Activated CD4-positive, alpha-beta T cell treated with anti-CD3 and anti-CD28 coated beads, Interleukin-2, amount 50 U/mL, for 1 hour (primary cell): ENCODE data around the gene RPL15.

Experiments used
- DNase-seq: peaks from one replicate; pipeline ENCODE4 v3.0.0-alpha.2; 2020

The RPL15 gene

DNA sequence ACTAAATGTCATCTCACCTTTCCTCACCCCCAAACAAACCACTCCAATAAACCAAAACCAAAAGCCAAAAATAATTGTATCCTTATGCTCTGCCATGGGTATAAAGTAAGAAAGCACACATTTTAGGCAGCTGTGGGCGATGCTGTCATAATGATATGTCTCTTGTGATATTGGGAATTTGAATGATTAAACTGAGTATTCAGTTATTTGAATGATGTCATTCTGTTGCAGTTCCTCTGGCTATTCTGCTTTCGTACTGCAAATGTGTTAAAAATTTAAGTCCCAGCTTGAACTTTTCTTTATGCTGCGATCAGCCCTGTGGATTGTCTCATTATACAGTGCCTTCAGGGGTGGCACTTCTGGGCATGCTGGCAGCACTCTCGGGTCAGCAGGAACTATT, 17.3 kb downstream of the RPL15 start:
- no peak for DNase-seq

DNA sequence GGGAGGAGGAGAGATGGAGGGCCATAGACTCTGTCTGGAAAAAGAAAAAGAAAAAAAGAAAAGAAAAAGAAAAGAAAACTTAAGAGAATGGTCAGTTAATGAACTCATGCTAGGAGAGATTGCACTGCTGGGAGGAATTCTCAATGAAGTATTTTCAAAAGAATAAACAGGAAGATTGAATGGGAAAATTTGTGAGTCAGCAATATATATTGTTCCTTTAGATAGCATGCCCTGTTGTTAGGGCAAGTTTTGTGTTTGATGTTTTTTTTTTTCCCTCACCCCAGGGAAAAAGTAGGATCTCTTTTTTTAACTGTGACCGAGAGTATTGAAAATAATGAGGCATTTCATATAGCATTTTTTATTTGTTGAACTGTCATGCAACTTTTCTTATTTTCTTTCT, 20.4 kb downstream of the RPL15 start:
- DNase-seq, result no peak

DNA sequence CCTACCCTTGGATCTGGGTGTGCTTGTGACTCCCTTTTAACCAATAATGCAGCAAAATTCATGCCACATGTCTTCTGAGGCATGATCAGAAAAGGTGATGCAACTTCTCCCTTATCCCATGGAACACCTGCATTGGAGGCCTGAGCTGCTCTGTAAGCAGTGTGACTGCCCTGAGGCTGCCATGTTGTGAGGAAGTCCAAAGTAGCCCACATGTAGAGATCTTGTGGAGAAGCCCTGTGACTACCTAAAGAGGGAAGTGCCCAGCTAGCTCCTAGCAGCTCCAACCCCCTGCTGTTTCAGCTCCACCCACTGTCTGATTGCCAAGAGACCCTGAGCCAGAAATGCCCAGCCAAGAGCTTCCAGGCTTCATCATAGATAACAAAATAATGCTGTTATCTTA, 21.8 kb downstream of the RPL15 start:
- DNase-seq, result no peak

DNA sequence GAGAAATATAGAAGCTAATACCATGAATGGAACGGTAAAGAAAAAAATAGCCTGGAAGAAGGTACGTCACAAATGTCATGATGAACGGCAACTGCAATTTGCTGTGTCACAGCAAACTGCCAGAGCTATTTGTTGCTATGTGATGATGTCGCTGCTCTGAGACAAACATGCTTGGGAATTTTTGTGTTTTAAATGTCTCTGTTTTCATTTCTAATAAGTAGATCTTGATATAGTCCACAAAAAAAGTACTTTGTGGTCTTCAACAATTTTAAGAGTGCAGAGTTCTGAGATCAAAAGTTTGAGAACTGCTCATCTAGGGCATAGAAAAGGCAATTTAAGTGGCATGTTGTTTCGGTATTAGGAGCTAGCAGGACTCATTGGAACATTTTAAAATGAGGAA, 23.8 kb downstream of the RPL15 start:
- no peak for DNase-seq

DNA sequence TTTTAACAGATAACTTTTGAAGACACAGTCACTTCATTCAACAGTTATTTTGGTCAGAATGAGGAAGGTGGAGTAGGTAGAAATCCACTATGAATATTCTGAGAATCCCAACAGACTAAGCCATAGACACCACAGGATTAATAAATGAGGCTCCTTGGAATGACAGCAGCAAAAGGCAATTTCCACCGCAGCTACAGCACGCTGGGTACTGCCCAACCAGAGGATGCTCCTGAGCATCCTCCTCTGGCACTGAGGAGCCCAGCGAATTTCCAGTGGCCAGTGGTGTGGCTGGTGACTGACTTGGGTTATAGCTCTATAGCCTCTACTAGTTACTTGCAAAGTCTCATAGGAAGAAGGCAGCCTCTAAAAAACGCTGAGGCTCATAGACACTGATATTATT, 24.5 kb downstream of the RPL15 start:
- no peak for DNase-seq

DNA sequence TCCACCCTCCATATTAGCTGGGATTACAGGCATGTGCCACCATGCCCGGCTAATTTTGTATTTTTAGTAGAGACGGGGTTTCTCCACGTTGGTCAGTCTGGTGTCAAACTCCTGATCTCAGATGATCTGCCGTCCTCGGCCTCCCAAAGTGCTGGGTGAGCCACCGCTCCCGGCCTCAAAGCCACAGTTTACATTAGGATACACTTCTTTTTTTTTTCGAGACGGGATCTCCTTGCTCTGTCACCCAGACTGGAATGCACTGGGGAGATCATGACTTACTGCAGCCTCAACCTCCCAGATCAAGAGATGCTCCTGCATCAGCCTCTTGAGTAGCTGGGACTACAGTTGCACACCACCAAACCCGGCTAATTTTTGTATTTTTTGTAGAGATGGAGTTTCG, 25.6 kb downstream of the RPL15 start:
- no peak for DNase-seq

DNA sequence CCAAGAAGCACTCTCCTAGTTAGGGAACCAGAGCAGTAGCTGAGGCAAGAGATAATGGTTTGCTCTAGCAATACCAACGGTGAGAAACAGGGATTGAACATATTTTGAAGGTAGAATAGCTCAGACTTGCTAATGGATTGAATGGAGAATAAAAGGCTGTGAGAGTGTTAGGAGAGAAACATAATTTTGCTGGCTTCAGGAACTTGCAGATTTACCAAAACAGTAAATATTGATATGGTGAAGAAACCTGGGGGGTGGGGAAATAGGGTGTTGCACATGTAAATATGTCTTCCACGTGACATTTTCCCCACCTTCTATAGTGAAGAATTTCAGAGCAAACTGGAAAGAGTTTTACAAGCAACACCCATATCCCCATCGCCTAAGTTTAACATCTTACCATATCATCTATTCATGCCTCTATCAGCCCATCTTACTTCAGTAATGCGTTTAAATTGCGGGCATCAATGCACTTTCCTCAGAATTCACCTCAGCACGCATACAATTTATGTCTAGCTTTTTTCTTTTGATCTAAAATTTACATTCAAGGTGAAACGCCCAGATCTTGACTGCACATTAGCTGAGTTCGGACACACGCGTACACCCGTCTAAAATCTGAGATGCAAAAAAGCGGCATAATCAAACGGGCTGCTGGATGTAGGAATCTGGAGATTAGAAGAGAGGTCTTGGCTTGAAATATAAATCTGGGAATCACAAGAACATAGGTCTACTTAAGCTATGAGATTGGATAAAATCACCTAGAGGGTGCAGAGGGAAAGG, 27.3 kb downstream of the RPL15 start:
- no peak for DNase-seq

DNA sequence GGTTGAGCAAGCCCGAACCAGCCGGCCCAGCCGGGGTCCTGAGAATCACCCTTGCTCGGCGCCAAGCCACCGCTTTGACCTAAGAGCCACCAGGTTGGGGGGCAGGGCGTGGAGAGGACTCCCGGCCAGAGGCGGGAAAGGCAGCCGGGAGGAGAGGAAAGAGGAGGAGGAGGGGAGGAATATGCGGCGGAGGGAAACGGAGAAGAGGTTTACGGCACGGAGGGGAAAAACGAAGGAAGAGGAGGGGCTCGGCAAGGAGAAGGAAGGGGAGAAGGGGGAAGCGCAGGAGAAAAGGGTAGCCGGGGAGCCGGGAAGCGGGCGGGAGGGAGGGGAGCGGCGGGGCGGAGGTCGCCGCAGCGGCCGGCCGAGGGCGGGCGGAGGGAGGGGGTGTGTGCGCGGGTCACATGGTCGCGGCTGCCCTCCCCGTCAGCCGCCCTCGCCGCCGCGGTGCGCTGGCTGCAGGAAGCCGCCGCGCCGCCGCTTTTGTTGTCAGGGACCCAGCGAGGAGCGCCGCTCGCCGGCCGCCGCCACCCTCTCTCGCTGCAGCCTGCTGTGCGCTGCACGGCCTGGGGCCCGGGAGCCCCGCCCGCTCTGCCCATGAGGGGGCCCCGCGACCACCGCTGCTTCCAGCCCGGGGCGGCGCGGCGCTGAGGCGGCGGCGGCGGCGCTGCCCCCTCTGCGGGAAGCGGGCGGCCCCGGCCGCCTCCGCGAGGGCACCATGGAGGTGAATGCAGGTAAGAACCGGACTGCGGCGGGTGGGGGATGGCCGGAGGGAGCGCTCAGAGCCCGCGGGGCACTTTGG, 28.1 kb downstream of the RPL15 start, which contains the start of gene NR1D2:
TSS of gene NR1D2 (plus strand) at position 426 of the 802 bp plus-strand sequence. CDS start at position 719, 293 bp downstream.
- peak; percentile 79 for DNase-seq

DNA sequence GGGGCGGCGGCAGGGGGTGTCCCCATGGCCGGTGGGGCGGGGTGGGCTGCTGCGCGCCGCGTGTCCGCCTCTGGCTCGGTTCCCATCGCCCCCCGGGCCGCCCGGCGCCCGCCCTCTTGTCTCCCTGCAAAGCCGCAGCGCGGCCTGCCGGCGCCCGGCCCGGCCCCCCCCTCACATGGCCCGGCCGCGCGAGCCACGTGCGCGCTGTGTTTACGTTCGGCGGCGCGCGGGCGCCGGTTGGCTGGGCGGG, 28.7 kb downstream of the RPL15 start:
- no peak for DNase-seq

DNA sequence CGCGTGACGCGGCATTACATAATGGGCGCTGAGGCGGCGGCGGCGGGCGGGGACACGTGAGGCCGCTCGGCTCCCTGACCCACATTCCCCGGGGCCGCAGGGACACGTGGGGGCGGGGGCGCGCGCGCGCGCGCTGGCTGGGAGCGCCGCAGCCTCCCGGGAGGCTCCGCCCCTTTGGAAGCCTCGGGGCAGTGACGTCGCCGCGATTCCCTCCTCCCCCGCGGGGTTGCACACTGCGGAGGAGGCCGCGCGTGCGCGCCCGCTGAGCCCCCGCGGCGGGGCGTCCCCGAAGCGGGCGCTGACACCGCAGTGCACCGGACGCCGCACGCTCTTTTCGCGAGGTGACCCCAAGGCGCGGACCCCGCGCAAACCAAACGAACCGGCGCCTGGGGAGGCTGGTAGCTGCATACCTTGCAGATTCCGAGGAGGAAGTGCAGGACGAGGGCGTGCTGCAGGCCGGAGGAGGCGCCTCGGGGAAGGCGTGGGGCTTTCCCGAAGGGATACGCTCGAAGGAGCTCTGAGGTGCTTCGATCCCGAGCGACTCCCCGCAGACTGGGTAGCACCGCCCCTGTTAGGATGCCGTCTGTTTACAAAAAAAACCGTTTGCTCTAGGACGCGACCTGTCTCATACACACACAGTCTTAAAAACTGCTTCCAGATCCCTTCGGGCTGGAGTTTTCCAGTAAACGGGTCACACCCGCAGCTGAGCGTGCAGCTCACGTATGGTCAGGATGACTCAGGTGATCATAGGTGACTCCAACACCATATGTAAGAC, 29.2 kb downstream of the RPL15 start:
- DNase-seq, result peak; percentile 98

DNA sequence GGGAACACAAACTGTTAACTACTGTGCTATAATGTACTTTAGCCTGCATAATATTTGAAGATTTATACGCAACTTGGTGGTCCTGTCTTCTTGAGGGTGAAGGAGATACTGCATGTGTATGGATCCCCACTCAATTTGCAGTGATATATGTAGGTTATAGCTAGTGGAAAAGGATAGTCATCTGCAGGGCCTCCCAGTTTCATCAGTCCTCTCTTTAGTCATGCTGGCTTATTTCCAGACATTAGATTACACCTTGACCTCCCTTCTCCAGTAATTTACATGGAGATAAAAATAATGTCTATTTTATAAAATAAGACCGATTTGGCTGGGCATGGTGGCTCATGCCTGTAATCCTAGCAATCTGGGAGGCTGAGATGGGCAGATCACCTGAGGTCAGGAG, 31.8 kb downstream of the RPL15 start:
- no peak for DNase-seq

DNA sequence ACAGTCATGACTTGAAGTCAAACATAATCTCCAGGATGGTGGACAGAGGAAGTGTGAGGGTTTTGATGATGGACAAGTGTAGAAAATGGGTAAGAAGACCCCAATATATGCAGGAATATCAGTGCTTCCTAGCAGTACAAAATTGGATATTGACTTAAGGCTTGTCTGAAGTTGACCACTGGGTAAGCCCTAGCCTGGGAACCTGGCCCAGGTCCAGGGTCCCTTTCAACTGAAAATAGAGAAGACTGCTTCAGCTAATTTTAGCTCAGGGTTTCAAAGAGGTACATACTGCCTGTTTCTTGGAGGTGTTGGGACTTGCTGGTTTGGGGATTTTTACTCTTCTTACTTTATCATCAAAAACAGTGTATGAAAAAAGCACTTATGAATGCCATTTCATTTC, 32.9 kb downstream of the RPL15 start:
- no peak for DNase-seq

DNA sequence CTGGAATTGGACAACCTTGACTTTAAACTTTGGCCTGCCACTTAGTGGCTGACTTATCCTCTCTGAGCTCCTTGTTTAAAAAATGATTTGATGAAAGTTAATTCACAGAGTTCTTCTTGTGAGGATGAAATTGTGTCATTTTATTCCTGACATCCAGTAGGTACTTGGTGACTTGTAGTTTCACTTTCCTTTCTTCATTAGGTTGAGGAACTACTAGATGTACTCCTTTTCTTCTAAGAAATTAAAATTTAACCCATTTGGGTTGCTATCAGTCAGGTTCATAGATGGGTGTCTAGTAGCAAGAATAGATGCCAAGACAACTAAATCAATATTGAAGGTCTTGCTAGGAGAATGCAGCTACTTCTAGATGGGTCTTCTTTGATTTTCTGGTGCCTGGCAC, 33.4 kb downstream of the RPL15 start:
- no peak for DNase-seq

DNA sequence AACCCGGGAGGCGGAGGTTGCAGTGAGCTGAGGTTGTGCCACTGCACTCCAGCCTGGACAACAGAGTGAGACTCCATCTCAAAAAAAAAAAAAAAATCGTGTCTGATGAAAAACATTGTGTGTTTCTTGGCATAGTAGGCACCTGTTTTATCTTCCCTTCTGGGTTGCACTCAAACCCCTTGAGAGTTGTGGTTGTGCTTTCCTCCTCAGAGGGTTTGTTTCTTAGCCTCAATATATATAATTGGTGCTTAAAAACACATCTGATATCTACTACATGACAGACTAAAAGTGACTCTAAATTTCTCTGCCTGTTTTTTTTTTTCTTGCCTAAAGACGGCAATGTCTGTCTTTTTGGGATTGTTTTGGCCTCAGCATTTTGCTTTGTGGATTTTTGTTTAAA, 35.7 kb downstream of the RPL15 start:
- no peak for DNase-seq

DNA sequence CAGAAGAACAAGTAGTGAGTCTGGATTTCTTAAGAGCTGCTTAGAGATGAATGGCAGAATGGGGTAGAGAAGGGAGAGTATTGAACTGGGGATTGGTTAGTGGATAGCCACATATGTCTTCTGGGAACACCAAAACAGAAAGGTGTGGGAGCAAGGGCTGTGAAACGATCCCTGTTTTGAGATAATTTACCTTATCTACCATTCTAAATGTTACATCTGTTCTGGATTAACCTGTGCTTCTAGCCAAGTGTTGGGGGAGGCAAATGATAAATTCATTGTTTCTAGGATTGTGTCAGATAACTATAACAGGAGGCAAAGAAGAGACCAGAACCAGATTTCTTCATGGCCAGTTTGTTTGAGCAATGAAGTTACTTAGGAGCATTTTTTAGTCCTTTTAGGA, 36.6 kb downstream of the RPL15 start:
- no peak for DNase-seq

DNA sequence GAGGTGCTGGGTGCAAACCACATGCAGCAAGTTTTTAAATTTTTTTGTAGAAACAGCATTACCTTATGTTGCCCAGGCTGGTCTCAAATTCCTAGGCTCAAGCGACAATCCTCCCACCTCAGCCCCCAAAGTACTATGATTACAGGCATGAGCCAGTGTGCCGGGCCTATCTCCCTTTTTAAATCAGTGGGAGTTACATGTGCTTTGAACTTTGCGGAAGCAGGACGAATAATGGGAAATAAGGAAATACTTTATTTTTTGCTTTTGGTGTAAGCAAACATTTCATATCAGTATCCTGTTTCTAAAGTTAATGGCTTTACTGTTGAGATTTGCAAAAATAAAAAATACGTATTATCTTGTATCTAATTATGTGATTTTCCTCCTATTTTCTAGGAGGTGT, 37.2 kb downstream of the RPL15 start:
- no peak for DNase-seq

DNA sequence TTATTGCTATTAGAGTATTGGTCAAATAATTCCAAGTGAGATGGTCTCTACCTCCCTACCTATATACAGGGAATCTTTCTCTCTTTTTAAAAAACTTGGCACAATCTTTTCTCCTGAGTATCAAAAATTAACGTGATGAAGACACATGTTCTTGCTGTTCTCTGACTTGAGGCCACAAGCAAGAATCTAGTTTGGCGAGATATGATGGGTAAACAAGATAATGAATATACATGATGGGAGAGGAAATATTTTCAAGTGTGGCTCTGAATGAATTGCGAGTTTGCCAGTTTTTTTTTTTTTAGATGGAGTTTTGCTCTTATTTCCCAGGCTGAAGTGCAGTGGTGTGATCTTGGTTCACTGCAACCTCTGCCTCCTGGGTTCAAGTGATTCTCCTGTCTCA, 39.8 kb downstream of the RPL15 start:
- DNase-seq, result no peak

DNA sequence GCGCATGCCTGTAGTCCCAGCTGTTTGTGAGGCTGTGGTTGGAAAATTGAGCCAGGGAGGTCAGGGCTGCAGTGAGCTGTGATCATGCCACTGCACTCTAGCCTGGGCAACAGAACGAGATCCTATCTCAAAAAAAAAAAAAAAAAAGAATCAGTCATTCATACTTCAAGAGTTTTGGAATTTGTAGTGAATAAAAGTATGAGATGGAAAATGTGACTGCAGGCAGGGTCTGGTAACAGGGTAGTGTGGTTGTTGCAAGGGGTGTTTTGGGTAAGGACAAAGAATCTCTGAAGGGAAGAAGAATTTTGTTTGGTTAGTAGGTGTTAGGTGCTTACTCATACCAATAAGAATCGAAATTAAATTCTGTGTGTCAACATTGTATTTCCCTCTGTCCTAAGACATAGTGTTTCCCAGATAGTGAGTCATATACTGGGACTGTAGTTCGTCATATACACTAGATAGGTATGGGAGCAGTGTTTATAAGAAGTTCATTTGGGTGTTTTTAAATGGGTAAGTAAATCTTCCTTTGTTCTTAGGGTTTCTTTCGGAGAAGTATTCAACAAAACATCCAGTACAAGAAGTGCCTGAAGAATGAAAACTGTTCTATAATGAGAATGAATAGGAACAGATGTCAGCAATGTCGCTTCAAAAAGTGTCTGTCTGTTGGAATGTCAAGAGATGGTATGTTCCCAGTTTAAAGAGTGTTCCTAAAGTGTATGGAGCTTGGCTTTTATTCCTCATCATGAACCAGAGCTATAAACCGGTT, 42.4 kb downstream of the RPL15 start:
- no peak for DNase-seq

DNA sequence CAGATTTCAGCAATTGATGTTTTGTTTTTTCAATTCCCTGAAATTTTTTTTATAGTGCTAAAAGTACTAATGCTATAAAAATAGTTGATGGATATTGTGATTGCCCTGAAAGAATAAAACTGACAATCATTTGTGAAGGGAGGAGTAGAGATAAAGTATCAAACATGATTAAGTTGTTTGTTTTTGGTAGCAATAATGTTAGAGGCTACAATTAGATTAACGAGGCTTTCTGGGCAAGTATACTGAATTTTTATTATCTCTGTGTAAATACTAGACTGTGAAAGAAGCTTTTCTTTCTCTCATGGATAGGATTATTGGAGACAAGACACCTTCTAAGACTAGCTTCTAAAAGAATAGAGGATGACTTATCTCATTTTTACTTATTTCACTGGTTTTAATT, 43.7 kb downstream of the RPL15 start:
- DNase-seq, result no peak

DNA sequence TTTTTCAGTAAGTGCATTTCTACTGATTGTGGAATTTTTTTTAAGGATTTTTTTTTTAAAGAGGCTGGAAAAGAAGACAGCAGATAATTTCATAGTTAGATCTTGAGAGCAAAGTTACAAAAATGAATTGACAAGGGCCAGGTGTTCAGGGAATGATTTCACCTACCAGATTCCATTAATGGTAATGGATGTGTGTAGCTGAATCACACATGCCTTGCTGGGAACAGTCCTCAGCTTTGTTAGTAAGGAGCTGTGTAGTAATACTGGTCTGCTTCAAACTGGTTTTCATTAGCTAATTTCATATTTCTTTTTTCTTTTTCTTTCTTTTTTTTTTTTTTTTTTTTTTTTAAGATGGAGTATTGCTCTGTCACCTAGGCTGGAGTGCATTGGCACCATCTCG, 44.1 kb downstream of the RPL15 start:
- no peak for DNase-seq

DNA sequence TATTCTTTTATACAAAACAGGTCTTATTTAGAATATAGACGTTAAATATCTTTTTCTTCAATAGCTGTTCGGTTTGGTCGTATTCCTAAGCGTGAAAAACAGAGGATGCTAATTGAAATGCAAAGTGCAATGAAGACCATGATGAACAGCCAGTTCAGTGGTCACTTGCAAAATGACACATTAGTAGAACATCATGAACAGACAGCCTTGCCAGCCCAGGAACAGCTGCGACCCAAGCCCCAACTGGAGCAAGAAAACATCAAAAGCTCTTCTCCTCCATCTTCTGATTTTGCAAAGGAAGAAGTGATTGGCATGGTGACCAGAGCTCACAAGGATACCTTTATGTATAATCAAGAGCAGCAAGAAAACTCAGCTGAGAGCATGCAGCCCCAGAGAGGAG, 45.0 kb downstream of the RPL15 start:
- DNase-seq, result no peak

DNA sequence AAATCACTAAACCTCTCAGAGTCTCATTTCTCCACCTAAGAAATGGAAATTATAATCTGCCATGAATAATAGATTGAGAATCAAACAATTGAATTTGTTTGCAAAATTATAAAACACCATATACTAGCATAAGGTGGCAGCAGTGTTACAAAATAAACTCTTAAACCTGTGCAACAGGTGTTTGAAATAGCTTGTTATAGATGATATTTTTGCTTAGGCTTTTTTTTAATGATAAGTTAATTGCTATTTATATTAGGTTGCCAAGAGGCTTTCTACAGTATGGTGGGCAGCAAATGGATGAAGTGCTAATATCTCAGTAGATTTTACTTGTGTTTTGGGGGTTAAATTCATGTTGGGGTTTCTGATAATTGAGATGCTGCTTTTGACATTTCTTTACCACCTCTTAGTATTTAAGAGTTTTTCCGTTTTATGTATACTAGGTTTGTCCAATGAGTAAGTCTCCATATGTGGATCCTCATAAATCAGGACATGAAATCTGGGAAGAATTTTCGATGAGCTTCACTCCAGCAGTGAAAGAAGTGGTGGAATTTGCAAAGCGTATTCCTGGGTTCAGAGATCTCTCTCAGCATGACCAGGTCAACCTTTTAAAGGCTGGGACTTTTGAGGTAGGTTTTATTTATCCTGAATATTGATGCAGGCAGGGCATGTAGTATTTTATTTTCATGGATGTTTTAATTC, 47.8 kb downstream of the RPL15 start:
- DNase-seq, result no peak

DNA sequence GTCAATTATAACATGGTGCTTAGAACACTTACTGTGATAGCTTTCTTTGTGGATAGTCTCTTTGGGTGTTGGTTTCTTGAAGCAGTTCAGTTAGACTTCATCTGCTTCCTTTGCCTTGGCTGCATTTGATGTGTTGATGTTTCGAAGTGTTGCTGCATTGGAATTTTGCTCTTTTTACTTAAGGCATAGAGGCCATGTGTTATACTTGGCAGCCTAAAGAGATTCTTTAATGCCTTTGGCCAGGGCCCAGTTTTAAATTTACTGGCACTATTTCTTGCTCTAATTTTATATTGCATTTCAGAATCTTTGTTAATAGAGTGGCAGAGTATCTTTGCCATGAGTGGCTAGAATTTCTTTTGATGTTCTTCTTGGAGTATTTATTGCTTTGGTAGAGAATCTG, 49.4 kb downstream of the RPL15 start:
- no peak for DNase-seq
